Choroid plexus epithelial cell (primary cell): Measurements from ENCODE around the gene KCNB1.

Source experiments
- DNase-seq: peaks from one replicate; pipeline ENCODE4 v3.0.0-alpha.2; 2010; ENCODE audit warnings: low read depth
- H3K4me3 ChIP-seq: 2 replicates; pipeline ENCODE4 v1.5.1; 2011; ENCODE audit warnings: low read depth, mild to moderate bottlenecking, control low read depth, low read length, moderate library complexity
- TF ChIP-seq, protein P1 (sequence below): conservative IDR thresholded peaks from 2 replicates; pipeline ENCODE4 v1.5.1; 2011; ENCODE audit warnings: low read depth, mild to moderate bottlenecking, control low read depth, inconsistent platforms, low read length, moderate library complexity

Gene KCNB1

DNA sequence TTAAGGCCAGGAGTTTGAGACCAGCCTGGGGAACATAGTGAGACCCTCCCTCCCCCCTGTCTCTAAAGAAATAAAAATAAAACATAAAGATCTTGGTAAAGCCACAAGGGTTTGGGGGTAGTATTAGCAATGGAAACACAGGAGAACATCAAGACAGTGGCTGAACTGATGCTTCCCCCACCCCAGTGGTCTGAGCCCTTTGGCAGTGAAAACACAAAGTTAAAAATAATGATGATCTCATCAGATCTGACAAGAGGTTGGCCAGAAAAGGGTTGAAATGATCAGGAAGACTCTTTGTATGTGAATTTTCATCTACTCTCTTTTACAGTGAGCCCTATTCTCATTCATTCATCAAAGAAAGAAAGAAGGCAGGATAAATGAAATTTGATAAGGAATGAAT lies 93.7 kb downstream of the KCNB1 start:
- no peak overlapping the region for H3K4me3 ChIP-seq
- peak; percentile 59 for DNase-seq
- TF ChIP-seq, protein P1, sequence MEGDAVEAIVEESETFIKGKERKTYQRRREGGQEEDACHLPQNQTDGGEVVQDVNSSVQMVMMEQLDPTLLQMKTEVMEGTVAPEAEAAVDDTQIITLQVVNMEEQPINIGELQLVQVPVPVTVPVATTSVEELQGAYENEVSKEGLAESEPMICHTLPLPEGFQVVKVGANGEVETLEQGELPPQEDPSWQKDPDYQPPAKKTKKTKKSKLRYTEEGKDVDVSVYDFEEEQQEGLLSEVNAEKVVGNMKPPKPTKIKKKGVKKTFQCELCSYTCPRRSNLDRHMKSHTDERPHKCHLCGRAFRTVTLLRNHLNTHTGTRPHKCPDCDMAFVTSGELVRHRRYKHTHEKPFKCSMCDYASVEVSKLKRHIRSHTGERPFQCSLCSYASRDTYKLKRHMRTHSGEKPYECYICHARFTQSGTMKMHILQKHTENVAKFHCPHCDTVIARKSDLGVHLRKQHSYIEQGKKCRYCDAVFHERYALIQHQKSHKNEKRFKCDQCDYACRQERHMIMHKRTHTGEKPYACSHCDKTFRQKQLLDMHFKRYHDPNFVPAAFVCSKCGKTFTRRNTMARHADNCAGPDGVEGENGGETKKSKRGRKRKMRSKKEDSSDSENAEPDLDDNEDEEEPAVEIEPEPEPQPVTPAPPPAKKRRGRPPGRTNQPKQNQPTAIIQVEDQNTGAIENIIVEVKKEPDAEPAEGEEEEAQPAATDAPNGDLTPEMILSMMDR, result no peak

DNA sequence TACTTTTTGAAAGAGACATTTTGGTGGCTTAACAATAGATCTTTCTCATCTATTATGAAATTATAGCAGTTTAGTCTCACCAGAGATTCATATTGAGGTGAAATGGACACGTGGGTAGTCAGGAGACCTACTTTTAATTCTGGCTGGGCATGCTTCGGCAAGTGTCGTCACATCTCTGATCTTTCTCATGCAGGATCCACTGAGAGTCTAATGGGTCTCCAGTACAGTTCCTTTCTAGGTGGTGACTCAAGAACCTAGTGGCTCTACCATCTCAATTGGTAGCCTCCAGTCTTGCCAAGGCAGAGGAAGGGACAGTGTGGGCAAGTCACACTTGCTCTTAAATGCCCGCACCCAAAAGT lies 94.9 kb downstream of the KCNB1 start:
- DNase-seq, result no peak
- H3K4me3 ChIP-seq, result no peak overlapping the region
- TF ChIP-seq, protein P1, result no peak

- H3K4me3 ChIP-seq, result no peak overlapping the region
- DNase-seq, result no peak
- TF ChIP-seq, protein P1, result no peak
Observed at GRCh38 chr20:49386848-49387580, 95.5 kb downstream of the KCNB1 start.

GRCh38 chr20:49385465-49385864 lies 97.0 kb downstream of the KCNB1 start:
- peak; percentile 65 for DNase-seq
- TF ChIP-seq, protein P1, result no peak

GRCh38 chr20:49384437-49385434 lies 97.7 kb downstream of the KCNB1 start:
- TF ChIP-seq, protein P1, result peak; percentile 85
- DNase-seq, result peak; percentile 74
- H3K4me3 ChIP-seq, result no peak overlapping the region

More at GRCh38 chr20:49385465-49385864, 97.0 kb downstream of the KCNB1 start:
- no peak overlapping the region for H3K4me3 ChIP-seq

- TF ChIP-seq, protein P1, result no peak
- DNase-seq, result peak; percentile 94
- H3K4me3 ChIP-seq, result no peak overlapping the region
Observed at GRCh38 chr20:49381558-49382493, 100.6 kb downstream of the KCNB1 start.
